GM23338 (cell line): ENCODE results near the gene PKP3. TPM values are rescaled to one million over a fixed set of nuclear protein-coding genes. Genes with fewer than 3 reads are reported as not detected.

ENCODE experiments used
- ATAC-seq: fragments of 200-7000 bp; cut with Tn5 transposase; 3 replicates; pipeline ENCODE4 v1.9.1; 2020
- DNase-seq: peaks from one replicate; pipeline ENCODE4 v3.0.0-alpha.2; 2015; ENCODE audit warnings: low spot score
- H2AFZ ChIP-seq: fragments of 200-600 bp; sonication (generic); 2 replicates; pipeline ENCODE4 v1.8.0; 2016; ENCODE audit warnings: antibody characterized with exemption, mild to moderate bottlenecking, moderate library complexity
- H3F3A ChIP-seq: fragments of 200-600 bp; sonication (generic); replicated peaks from 2 replicates; pipeline ENCODE4 v1.8.0; 2017; ENCODE audit warnings: antibody characterized with exemption, mixed run types, low read depth
- H3K27ac ChIP-seq: fragments of 200-600 bp; sonication (generic); 2 replicates; pipeline ENCODE4 v1.6.1; 2016; ENCODE audit warnings: low read depth
- H3K27me3 ChIP-seq: fragments of 200-600 bp; sonication (generic); 2 replicates; pipeline ENCODE4 v1.8.0; 2016; ENCODE audit warnings: mild to moderate bottlenecking, mixed run types, moderate library complexity; ENCODE audit not compliant: insufficient read depth
- H3K36me3 ChIP-seq: fragments of 200-600 bp; sonication (generic); 2 replicates; pipeline ENCODE4 v1.8.0; 2016; ENCODE audit warnings: mild to moderate bottlenecking; ENCODE audit not compliant: insufficient read depth
- H3K4me1 ChIP-seq: fragments of 200-600 bp; sonication (generic); 2 replicates; pipeline ENCODE4 v1.8.0; 2016; ENCODE audit warnings: mild to moderate bottlenecking, moderate library complexity; ENCODE audit not compliant: insufficient read depth
- H3K4me2 ChIP-seq: fragments of 200-600 bp; sonication (generic); 2 replicates; pipeline ENCODE4 v1.7.1; 2017; ENCODE audit warnings: mixed run types
- H3K4me3 ChIP-seq: fragments of 200-600 bp; sonication (generic); 2 replicates; pipeline ENCODE4 v1.6.1; 2016; ENCODE audit warnings: mixed run types
- H3K79me2 ChIP-seq: fragments of 200-600 bp; sonication (generic); replicated peaks from 2 replicates; pipeline ENCODE4 v1.8.0; 2017; ENCODE audit warnings: mild to moderate bottlenecking; ENCODE audit not compliant: insufficient read depth
- H3K9me2 ChIP-seq: fragments of 200-600 bp; sonication (generic); 2 replicates; pipeline ENCODE4 v1.8.0; 2017; ENCODE audit not compliant: insufficient read depth
- H4K20me1 ChIP-seq: fragments of 200-600 bp; sonication (generic); replicated peaks from 2 replicates; pipeline ENCODE4 v1.8.0; 2017; ENCODE audit warnings: mild to moderate bottlenecking; ENCODE audit not compliant: insufficient read depth
- H3K27ac Mint-ChIP-seq: 2 replicates; pipeline ENCODE4 v1.8.0; 2020; ENCODE audit warnings: inconsistent platforms, mild to moderate bottlenecking, moderate library complexity, mixed read lengths
- H3K27me3 Mint-ChIP-seq: 3 replicates; pipeline ENCODE4 v1.8.0; 2022; ENCODE audit warnings: low read depth, mild to moderate bottlenecking, moderate library complexity, mixed read lengths, inconsistent platforms; ENCODE audit not compliant: insufficient read depth, poor library complexity
- H3K36me3 Mint-ChIP-seq: 3 replicates; pipeline ENCODE4 v1.8.0; 2021; ENCODE audit warnings: low read depth, mild to moderate bottlenecking, inconsistent platforms, moderate library complexity, mixed read lengths
- H3K4me1 Mint-ChIP-seq: 3 replicates; pipeline ENCODE4 v1.8.0; 2020; ENCODE audit warnings: mild to moderate bottlenecking, inconsistent platforms, mixed read lengths
- H3K4me3 Mint-ChIP-seq: 3 replicates; pipeline ENCODE4 v1.8.0; 2021; ENCODE audit warnings: moderate library complexity, mild to moderate bottlenecking, inconsistent platforms, mixed read lengths
- H3K9me3 Mint-ChIP-seq: 3 replicates; pipeline ENCODE4 v1.8.0; 2020; ENCODE audit warnings: moderate library complexity, mild to moderate bottlenecking, inconsistent platforms, mixed read lengths
- CREB1 ChIP-seq: fragments of 250-450 bp; sonication (Bioruptor Pico); IDR thresholded peaks from 2 replicates; pipeline ENCODE4 v1.5.0; 2020; ENCODE audit warnings: low read depth, mild to moderate bottlenecking, moderate library complexity
- CTCF ChIP-seq, 2 experiments: fragments of 200-600 bp in 1 of 2; sonication (generic) in 1 of 2; conservative IDR thresholded peaks; 2 replicates each; pipeline versions ENCODE4 v1.5.1 to v1.6.1; 2016 to 2017; ENCODE audit warnings: antibody characterized with exemption in 2 of 2, low read depth in 2 of 2, mild to moderate bottlenecking in 2 of 2, moderate library complexity in 1 of 2
- EZH2 ChIP-seq: fragments of 200-600 bp; sonication (generic); IDR thresholded peaks from one replicate; pipeline ENCODE4 v1.8.0; 2017; ENCODE audit warnings: antibody characterized with exemption, mild to moderate bottlenecking, low read depth; ENCODE audit not compliant: unreplicated experiment
- JUNB ChIP-seq: IDR thresholded peaks from one replicate; pipeline ENCODE4 v1.6.1; 2016; ENCODE audit warnings: antibody characterized with exemption; ENCODE audit not compliant: unreplicated experiment
- POLR2AphosphoS5 ChIP-seq: IDR thresholded peaks from 2 replicates; pipeline ENCODE4 v1.6.1; 2016; ENCODE audit warnings: antibody characterized with exemption, low read depth
- REST ChIP-seq: IDR thresholded peaks from one replicate; pipeline ENCODE4 v1.6.1; 2018; ENCODE audit warnings: antibody characterized with exemption; ENCODE audit not compliant: unreplicated experiment
- STAT1 ChIP-seq: IDR thresholded peaks from one replicate; pipeline ENCODE4 v1.6.1; 2016; ENCODE audit warnings: antibody characterized with exemption; ENCODE audit not compliant: unreplicated experiment
- ZNF331 ChIP-seq: fragments of 250-450 bp; sonication (Bioruptor Pico); IDR thresholded peaks from 2 replicates; pipeline ENCODE4 v1.5.0; 2020; ENCODE audit warnings: low read depth, mild to moderate bottlenecking, moderate library complexity
- polyA plus RNA-seq: library from polyadenylated mRNA; unstranded; fragments of >200 nt; fragmentation: Nextera tagmentation; extraction: Ambion mirVana; gene quantifications from 2 replicates; pipeline ENCODE4 v1.2.1, GENCODE V29; 2016
- total RNA-seq: library from RNA; depleted of rRNA; stranded (reverse); fragments of >200 nt; shearing (Covaris generic); gene quantifications from 2 replicates; pipeline ENCODE4 v1.2.3, GENCODE V29; 2014

Gene PKP3
- total and polyA plus RNA-seq, 2 experiments from 2014 or later = 7.2 to 23.0 TPM

GRCh38 chr11:413120-414081 is 19.4 kb downstream of the PKP3 start (continued):
- TF ChIP-seq JUNB (no peak), CREB1 (CRISPR knock-in tag) (no peak), ZNF331 (CRISPR knock-in tag) (no peak), CTCF (conservative IDR thresholded peaks at IDR 0.05; ENCODE audit: low read depth in 2 of 2) (no peak), REST (no peak), POLR2AphosphoS5 (no peak), EZH2 (no peak), STAT1 (no peak)

GRCh38 chr11:414318-414857 is 20.4 kb downstream of the PKP3 start:
- peaks cover 7% of the 10 kb centered on the region for H3F3A ChIP-seq
- no peak overlapping the region for H3K27ac ChIP-seq
- no peak for TF ChIP-seq CREB1 (CRISPR knock-in tag)
- H3K27me3 ChIP-seq = no peaks in the 10 kb centered on the region
- no peak for ATAC-seq
- peaks cover 7% of the 10 kb centered on the region; the same call in 1 of the 2 replicates for H3K4me1 ChIP-seq
- no peaks in the 10 kb centered on the region for H3K9me2 ChIP-seq
- H4K20me1 ChIP-seq = no peaks in the 10 kb centered on the region; the same call in 1 of the 2 replicates
- H3K36me3 ChIP-seq = no peaks in the 10 kb centered on the region
- DNase-seq = no peak
- no peak overlapping the region for H2AFZ ChIP-seq
- no peak overlapping the region; the same call in 2 of the 3 replicates for H3K4me3 Mint-ChIP-seq
- no peaks in the 10 kb centered on the region for H3K9me3 Mint-ChIP-seq
- H3K79me2 ChIP-seq = peaks cover 5% of the 10 kb centered on the region
- H3K36me3 Mint-ChIP-seq = no peaks in the 10 kb centered on the region
- no peak overlapping the region for H3K4me3 ChIP-seq
- no peak overlapping the region for H3K4me2 ChIP-seq
- no peak overlapping the region for H3K27ac Mint-ChIP-seq
- peaks cover 26% of the 10 kb centered on the region for H3K4me1 Mint-ChIP-seq
- H3K27me3 Mint-ChIP-seq = peaks cover 23% of the 10 kb centered on the region
